ENCODE data around the gene BTBD17.

DNA sequence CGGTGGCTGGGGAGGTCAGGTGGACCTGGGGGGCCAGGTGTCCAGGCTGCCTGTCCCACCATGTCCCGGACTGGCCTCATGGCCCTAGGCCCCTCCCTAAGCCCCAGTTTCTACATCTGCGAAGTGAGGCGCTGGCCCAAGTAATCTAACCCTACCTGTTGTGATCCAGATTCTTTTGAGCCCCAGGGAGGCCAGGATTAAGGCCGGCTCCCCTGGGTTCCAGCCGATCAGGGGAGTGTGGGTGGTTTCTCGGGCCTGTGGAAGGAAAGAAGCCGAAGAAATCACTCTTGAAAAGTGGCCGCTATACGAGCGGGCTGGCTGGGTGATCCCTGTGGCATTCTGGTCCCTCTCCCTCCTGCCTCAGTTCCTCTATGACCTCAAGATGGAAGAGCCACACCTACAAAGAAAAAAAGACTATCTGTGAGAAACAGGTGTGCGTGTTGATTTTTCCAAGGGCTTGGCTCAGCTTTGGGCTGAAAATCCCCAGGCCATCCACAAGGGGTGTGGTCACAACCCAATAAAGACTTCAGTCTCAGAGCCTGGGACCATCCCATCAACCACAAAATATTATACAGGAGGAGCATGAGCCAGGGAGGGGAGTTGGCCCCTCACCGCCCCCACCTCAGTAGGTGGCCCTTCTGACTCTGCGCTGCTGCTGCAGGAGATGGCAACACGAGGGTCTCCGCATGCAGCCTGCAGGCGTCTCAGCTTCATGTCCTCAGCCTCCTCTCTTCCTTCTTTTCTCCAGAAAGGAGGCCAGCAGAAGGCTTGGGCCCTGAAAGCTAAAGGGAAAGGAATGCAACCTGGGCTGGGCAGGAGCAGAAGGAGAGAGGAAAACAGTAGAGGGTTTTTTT lies 25.9 kb upstream of the BTBD17 start:
- TF ChIP-seq, protein P1, sequence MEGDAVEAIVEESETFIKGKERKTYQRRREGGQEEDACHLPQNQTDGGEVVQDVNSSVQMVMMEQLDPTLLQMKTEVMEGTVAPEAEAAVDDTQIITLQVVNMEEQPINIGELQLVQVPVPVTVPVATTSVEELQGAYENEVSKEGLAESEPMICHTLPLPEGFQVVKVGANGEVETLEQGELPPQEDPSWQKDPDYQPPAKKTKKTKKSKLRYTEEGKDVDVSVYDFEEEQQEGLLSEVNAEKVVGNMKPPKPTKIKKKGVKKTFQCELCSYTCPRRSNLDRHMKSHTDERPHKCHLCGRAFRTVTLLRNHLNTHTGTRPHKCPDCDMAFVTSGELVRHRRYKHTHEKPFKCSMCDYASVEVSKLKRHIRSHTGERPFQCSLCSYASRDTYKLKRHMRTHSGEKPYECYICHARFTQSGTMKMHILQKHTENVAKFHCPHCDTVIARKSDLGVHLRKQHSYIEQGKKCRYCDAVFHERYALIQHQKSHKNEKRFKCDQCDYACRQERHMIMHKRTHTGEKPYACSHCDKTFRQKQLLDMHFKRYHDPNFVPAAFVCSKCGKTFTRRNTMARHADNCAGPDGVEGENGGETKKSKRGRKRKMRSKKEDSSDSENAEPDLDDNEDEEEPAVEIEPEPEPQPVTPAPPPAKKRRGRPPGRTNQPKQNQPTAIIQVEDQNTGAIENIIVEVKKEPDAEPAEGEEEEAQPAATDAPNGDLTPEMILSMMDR (IDR thresholded peaks at IDR 0.05) = peak; percentile 27
- TF ChIP-seq EZH2 (IDR thresholded peaks at IDR 0.05) = no peak
- TF ChIP-seq EZH2phosphoT487 (IDR thresholded peaks at IDR 0.05) = no peak
